ENCODE results near the gene NMD3. TPM values are rescaled to one million over a fixed set of nuclear protein-coding genes. Genes with fewer than 3 reads are reported as not detected.

The NMD3 gene
- total RNA-seq, 3 donors from 2014 or later (not counting 1 experiment from before 2014, with no cell fraction given), result 40.7 to 51.1 (median 43.6) TPM

GRCh38 chr3:161215185-161215584 lies 5.9 kb upstream of the NMD3 start:
- Histone ChIP-seq H3K9me3 (ENCODE audit: control insufficient read depth, insufficient read depth, low read length) (no peaks in the 10 kb centered on the region), H3K27me3 (ENCODE audit: control insufficient read depth, insufficient read depth, low read length) (no peaks in the 10 kb centered on the region), H3K36me3 (ENCODE audit: control insufficient read depth, insufficient read depth, low read length) (no peaks in the 10 kb centered on the region), H3K27ac (ENCODE audit: low read length) (no peak overlapping the region), H3K4me1 (ENCODE audit: control insufficient read depth, insufficient read depth, low read length) (no peaks in the 10 kb centered on the region), H3K4me3 (ENCODE audit: low read length) (no peak overlapping the region)
- Mint-ChIP-seq H3K27ac (no peak overlapping the region), H3K4me1 (peaks cover 2% of the 10 kb centered on the region in 2 donors), H3K4me3 (no peak overlapping the region), H3K27me3 (ENCODE audit: low read depth in 2 of 2) (peaks cover 23 to 25% of the 10 kb centered on the region in 2 donors), H3K9me3 (no peaks in the 10 kb centered on the region), H3K36me3 (no peaks in the 10 kb centered on the region)
- DNase-seq (no peak), ATAC-seq (no peak)
- TF ChIP-seq, protein P1, sequence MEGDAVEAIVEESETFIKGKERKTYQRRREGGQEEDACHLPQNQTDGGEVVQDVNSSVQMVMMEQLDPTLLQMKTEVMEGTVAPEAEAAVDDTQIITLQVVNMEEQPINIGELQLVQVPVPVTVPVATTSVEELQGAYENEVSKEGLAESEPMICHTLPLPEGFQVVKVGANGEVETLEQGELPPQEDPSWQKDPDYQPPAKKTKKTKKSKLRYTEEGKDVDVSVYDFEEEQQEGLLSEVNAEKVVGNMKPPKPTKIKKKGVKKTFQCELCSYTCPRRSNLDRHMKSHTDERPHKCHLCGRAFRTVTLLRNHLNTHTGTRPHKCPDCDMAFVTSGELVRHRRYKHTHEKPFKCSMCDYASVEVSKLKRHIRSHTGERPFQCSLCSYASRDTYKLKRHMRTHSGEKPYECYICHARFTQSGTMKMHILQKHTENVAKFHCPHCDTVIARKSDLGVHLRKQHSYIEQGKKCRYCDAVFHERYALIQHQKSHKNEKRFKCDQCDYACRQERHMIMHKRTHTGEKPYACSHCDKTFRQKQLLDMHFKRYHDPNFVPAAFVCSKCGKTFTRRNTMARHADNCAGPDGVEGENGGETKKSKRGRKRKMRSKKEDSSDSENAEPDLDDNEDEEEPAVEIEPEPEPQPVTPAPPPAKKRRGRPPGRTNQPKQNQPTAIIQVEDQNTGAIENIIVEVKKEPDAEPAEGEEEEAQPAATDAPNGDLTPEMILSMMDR (IDR thresholded peaks at IDR 0.05), result no peak
- 94% methylated on average over 4 of the region's 4 CpGs for WGBS (ENCODE audit: insufficient coverage)
- intact Hi-C loops (cut with micrococcal nuclease), result no loop called here

GRCh38 chr3:161217496-161217895 lies 3.6 kb upstream of the NMD3 start:
- peaks cover 12 to 22% of the 10 kb centered on the region in 2 donors for H3K4me1 Mint-ChIP-seq
- no peak overlapping the region for H3K4me3 Mint-ChIP-seq
- TF ChIP-seq, protein P1 (IDR thresholded peaks at IDR 0.05), result no peak
- ATAC-seq (no peak), DNase-seq (no peak)
- H3K27ac ChIP-seq (ENCODE audit: low read length), result no peak overlapping the region
- H3K9me3 ChIP-seq (ENCODE audit: control insufficient read depth, insufficient read depth, low read length), result no peaks in the 10 kb centered on the region
- intact Hi-C loops (cut with micrococcal nuclease), result no loop called here
- no peaks in the 10 kb centered on the region for H3K36me3 ChIP-seq (ENCODE audit: control insufficient read depth, insufficient read depth, low read length)
- H3K27ac Mint-ChIP-seq, result no peak overlapping the region
- H3K27me3 Mint-ChIP-seq (ENCODE audit: low read depth in 2 of 2), result peaks cover 23 to 25% of the 10 kb centered on the region in 2 donors
- WGBS (ENCODE audit: insufficient coverage), result 95% methylated on average over 5 of the region's 5 CpGs
- no peak overlapping the region for H3K4me3 ChIP-seq (ENCODE audit: low read length)
- no peaks in the 10 kb centered on the region for H3K27me3 ChIP-seq (ENCODE audit: control insufficient read depth, insufficient read depth, low read length)
- no peaks in the 10 kb centered on the region for H3K9me3 Mint-ChIP-seq
- no peaks in the 10 kb centered on the region for H3K36me3 Mint-ChIP-seq
- H3K4me1 ChIP-seq (ENCODE audit: control insufficient read depth, insufficient read depth, low read length), result peaks cover 6% of the 10 kb centered on the region

- H3K4me1 Mint-ChIP-seq, result peaks cover 25 to 32% of the 10 kb centered on the region in 2 donors
- intact Hi-C loops (cut with micrococcal nuclease), result no loop called here
- ATAC-seq (no peak), DNase-seq (no peak)
- H3K27ac Mint-ChIP-seq, result peak overlapping the region; percentile 88 to 94
- no peaks in the 10 kb centered on the region for H3K9me3 Mint-ChIP-seq
- Histone ChIP-seq H3K9me3 (ENCODE audit: control insufficient read depth, insufficient read depth, low read length) (no peaks in the 10 kb centered on the region), H3K27me3 (ENCODE audit: control insufficient read depth, insufficient read depth, low read length) (no peaks in the 10 kb centered on the region), H3K36me3 (ENCODE audit: control insufficient read depth, insufficient read depth, low read length) (no peaks in the 10 kb centered on the region), H3K27ac (ENCODE audit: low read length) (no peak overlapping the region), H3K4me1 (ENCODE audit: control insufficient read depth, insufficient read depth, low read length) (peaks cover 12% of the 10 kb centered on the region), H3K4me3 (ENCODE audit: low read length) (no peak overlapping the region)
- H3K27me3 Mint-ChIP-seq (ENCODE audit: low read depth in 2 of 2), result peaks cover 20 to 25% of the 10 kb centered on the region in 2 donors
- H3K4me3 Mint-ChIP-seq, result peak overlapping the region; percentile 75
- H3K36me3 Mint-ChIP-seq, result no peaks in the 10 kb centered on the region
- TF ChIP-seq, protein P1 (IDR thresholded peaks at IDR 0.05), result no peak
- WGBS (ENCODE audit: insufficient coverage), result 100% methylated on average over 3 of the region's 4 CpGs
These were observed 1.6 kb upstream of the NMD3 start for GRCh38 chr3:161219495-161219894.

All from natural killer cell (primary cell).